GM18526 (cell line): ENCODE data around the gene MCTP2.

Experiments
- POLR2A ChIP-seq: IDR thresholded peaks from 3 replicates; pipeline ENCODE4 v1.6.1; 2011; ENCODE audit not compliant: insufficient read length; ENCODE audit errors: extremely low read depth

Gene MCTP2

GRCh38 chr15:94370206-94370935, 139.0 kb downstream of the MCTP2 start:
- TF ChIP-seq POLR2A, result no peak

GRCh38 chr15:94370936-94371285, 139.6 kb downstream of the MCTP2 start:
- TF ChIP-seq POLR2A, result no peak

GRCh38 chr15:94372821-94373220, 141.5 kb downstream of the MCTP2 start:
- no peak for TF ChIP-seq POLR2A

- TF ChIP-seq POLR2A, result no peak
These were observed 144.6 kb downstream of the MCTP2 start for GRCh38 chr15:94375997-94376396.

GRCh38 chr15:94379986-94380385, 148.6 kb downstream of the MCTP2 start:
- TF ChIP-seq POLR2A, result no peak

- TF ChIP-seq POLR2A, result no peak
These were observed 149.4 kb downstream of the MCTP2 start for GRCh38 chr15:94380798-94381197.

GRCh38 chr15:94381384-94381783, 150.0 kb downstream of the MCTP2 start:
- no peak for TF ChIP-seq POLR2A

GRCh38 chr15:94383041-94383440, 151.7 kb downstream of the MCTP2 start:
- TF ChIP-seq POLR2A, result no peak

- no peak for TF ChIP-seq POLR2A
These were observed 152.3 kb downstream of the MCTP2 start for GRCh38 chr15:94383706-94384105.

- TF ChIP-seq POLR2A, result no peak
These were observed 154.1 kb downstream of the MCTP2 start for GRCh38 chr15:94385441-94385840.

- no peak for TF ChIP-seq POLR2A
These were observed 155.0 kb downstream of the MCTP2 start for GRCh38 chr15:94386351-94386750.

- TF ChIP-seq POLR2A, result no peak
These were observed 156.1 kb downstream of the MCTP2 start for GRCh38 chr15:94387442-94387841.

GRCh38 chr15:94387849-94388441, 156.6 kb downstream of the MCTP2 start:
- TF ChIP-seq POLR2A, result no peak

GRCh38 chr15:94395640-94396039, 164.3 kb downstream of the MCTP2 start:
- TF ChIP-seq POLR2A, result no peak

- TF ChIP-seq POLR2A, result no peak
These were observed 166.0 kb downstream of the MCTP2 start for GRCh38 chr15:94397337-94397736.

GRCh38 chr15:94398001-94398400, 166.6 kb downstream of the MCTP2 start:
- TF ChIP-seq POLR2A, result no peak
